ENCODE measurements around the gene ELP2. TPM values are rescaled to one million over a fixed set of nuclear protein-coding genes. Genes with fewer than 3 reads are reported as not detected.
"Not testable (repeated sequence)": the region's sequence is repeated elsewhere in the genome, so short reads cannot be mapped to it uniquely, and the experiment has no call there.

ELP2 gene
- polyA plus RNA-seq, 1 experiment, result 125 TPM

GRCh38 chr18:36114738-36115137 is 15.0 kb upstream of the ELP2 start:
- ChIA-PET CTCF (no interaction called here), POLR2A (no interaction called here)
- H3K4me3 ChIP-seq (ENCODE audit: low read depth, low read length), result no peak overlapping the region
- TF ChIP-seq CTCF (IDR thresholded peaks at IDR 0.05; ENCODE audit: insufficient read depth, low read depth, low read length), result no peak
- no peaks in the 10 kb centered on the region for H3K27me3 ChIP-seq (ENCODE audit: control insufficient read depth, insufficient read depth, low read length)
- peaks cover 9% of the 10 kb centered on the region for H3K36me3 ChIP-seq (ENCODE audit: control insufficient read depth, insufficient read depth, low read length)
- no peak for DNase-seq (ENCODE audit: low read depth)

GRCh38 chr18:36116771-36117170 is 12.9 kb upstream of the ELP2 start:
- CTCF ChIA-PET; H3K27me3 ChIP-seq (ENCODE audit: control insufficient read depth, insufficient read depth, low read length); H3K4me3 ChIP-seq (ENCODE audit: low read depth, low read length); DNase-seq (ENCODE audit: low read depth); POLR2A ChIA-PET; H3K36me3 ChIP-seq (ENCODE audit: control insufficient read depth, insufficient read depth, low read length): not testable (repeated sequence)

GRCh38 chr18:36120297-36120696 is 9.4 kb upstream of the ELP2 start:
- ChIA-PET POLR2A (no interaction called here), CTCF (no interaction called here)
- peaks cover 6% of the 10 kb centered on the region for H3K36me3 ChIP-seq (ENCODE audit: control insufficient read depth, insufficient read depth, low read length)
- H3K27me3 ChIP-seq (ENCODE audit: control insufficient read depth, insufficient read depth, low read length), result no peaks in the 10 kb centered on the region
- TF ChIP-seq CTCF (IDR thresholded peaks at IDR 0.05; ENCODE audit: insufficient read depth, low read depth, low read length), result no peak
- no peak for DNase-seq (ENCODE audit: low read depth)
- H3K4me3 ChIP-seq (ENCODE audit: low read depth, low read length), result no peak overlapping the region

- TF ChIP-seq CTCF (IDR thresholded peaks at IDR 0.05; ENCODE audit: insufficient read depth, low read depth, low read length), result no peak
- H3K36me3 ChIP-seq (ENCODE audit: control insufficient read depth, insufficient read depth, low read length), result peaks cover 3% of the 10 kb centered on the region; the same call in 1 of the 2 replicates
- no peaks in the 10 kb centered on the region for H3K27me3 ChIP-seq (ENCODE audit: control insufficient read depth, insufficient read depth, low read length)
- ChIA-PET POLR2A (no interaction called here), CTCF (no interaction called here)
- H3K4me3 ChIP-seq (ENCODE audit: low read depth, low read length), result no peak overlapping the region
- no peak for DNase-seq (ENCODE audit: low read depth)
Observed at GRCh38 chr18:36124841-36125240, 4.9 kb upstream of the ELP2 start.

- H3K27me3 ChIP-seq (ENCODE audit: control insufficient read depth, insufficient read depth, low read length), result no peaks in the 10 kb centered on the region
- H3K36me3 ChIP-seq (ENCODE audit: control insufficient read depth, insufficient read depth, low read length), result peaks cover 3% of the 10 kb centered on the region
- no peak overlapping the region for H3K4me3 ChIP-seq (ENCODE audit: low read depth, low read length)
- TF ChIP-seq CTCF (IDR thresholded peaks at IDR 0.05; ENCODE audit: insufficient read depth, low read depth, low read length), result no peak
- no peak for DNase-seq (ENCODE audit: low read depth)
- ChIA-PET POLR2A (no interaction called here), CTCF (interaction anchor here (1.1 to 1.7 kb wide), 2 partner anchors 31 to 38 kb away, joined by 3 read pairs; no protein-coding TSS in a partner anchor)
Observed at GRCh38 chr18:36126668-36127067, 3.0 kb upstream of the ELP2 start.

GRCh38 chr18:36127836-36128529 is 1.7 kb upstream of the ELP2 start:
- Histone ChIP-seq H3K36me3 (ENCODE audit: control insufficient read depth, insufficient read depth, low read length) (peaks cover 1% of the 10 kb centered on the region), H3K4me3 (ENCODE audit: low read depth, low read length) (peak overlapping the region; percentile 77), H3K27me3 (ENCODE audit: control insufficient read depth, insufficient read depth, low read length) (no peaks in the 10 kb centered on the region)
- DNase-seq (ENCODE audit: low read depth), result no peak
- no peak for TF ChIP-seq CTCF (IDR thresholded peaks at IDR 0.05; ENCODE audit: insufficient read depth, low read depth, low read length)
- ChIA-PET POLR2A (no interaction called here), CTCF (interaction anchor here (0.8 to 1.7 kb wide), 4 partner anchors 27 to 633 kb away, joined by 3 to 5 read pairs (median 4); no protein-coding TSS in a partner anchor)

Data from BJ (cell line).